ENCODE results near the gene GMEB2.

GMEB2 gene

GRCh38 chr20:63589261-63590217 lies 37.4 kb downstream of the GMEB2 start:
- Histone ChIP-seq H3K36me3 (replicated peaks; ENCODE audit: insufficient read depth, low read length) (no peaks in the 10 kb centered on the region), H3K9ac (ENCODE audit: low read length) (no peak overlapping the region), H3K9me2 (replicated peaks; ENCODE audit: insufficient read depth, low read length) (no peaks in the 10 kb centered on the region), H4K20me1 (ENCODE audit: insufficient read depth, low read length) (no peaks in the 10 kb centered on the region), H3K27me3 (replicated peaks; ENCODE audit: insufficient read depth, low read length) (no peaks in the 10 kb centered on the region), H3K4me3 (ENCODE audit: low read length) (no peak overlapping the region), H3F3A (ENCODE audit: insufficient read depth, low read length) (no peaks in the 10 kb centered on the region), H2AFZ (ENCODE audit: low read length) (no peak overlapping the region), H3K79me2 (ENCODE audit: low read length) (no peaks in the 10 kb centered on the region), H3K4me1 (ENCODE audit: low read length) (no peaks in the 10 kb centered on the region), H3K27ac (ENCODE audit: low read length) (no peak overlapping the region), H3K9me3 (replicated peaks; ENCODE audit: insufficient read depth, low read length) (no peaks in the 10 kb centered on the region), H3K4me2 (ENCODE audit: low read depth, low read length) (no peak overlapping the region)
- DNase-seq, result no peak
- TF ChIP-seq EZH2 (optimal IDR thresholded peaks at IDR 0.05; ENCODE audit: low read depth, low read length) (no peak), EZH2phosphoT487 (IDR thresholded peaks at IDR 0.05; ENCODE audit: low read length) (no peak), CTCF (IDR thresholded peaks at IDR 0.05; ENCODE audit: low read length) (no peak)

- Histone ChIP-seq H2AFZ (ENCODE audit: low read length) (no peak overlapping the region), H3K79me2 (ENCODE audit: low read length) (no peaks in the 10 kb centered on the region), H3K27me3 (replicated peaks; ENCODE audit: insufficient read depth, low read length) (peaks cover 6% of the 10 kb centered on the region; the same call in 1 of the 2 replicates), H3K36me3 (replicated peaks; ENCODE audit: insufficient read depth, low read length) (no peaks in the 10 kb centered on the region), H3K27ac (ENCODE audit: low read length) (no peak overlapping the region), H3F3A (ENCODE audit: insufficient read depth, low read length) (no peaks in the 10 kb centered on the region), H3K4me2 (ENCODE audit: low read depth, low read length) (no peak overlapping the region), H3K4me3 (ENCODE audit: low read length) (no peak overlapping the region), H3K9ac (ENCODE audit: low read length) (no peak overlapping the region), H4K20me1 (ENCODE audit: insufficient read depth, low read length) (no peaks in the 10 kb centered on the region), H3K4me1 (ENCODE audit: low read length) (no peaks in the 10 kb centered on the region), H3K9me3 (replicated peaks; ENCODE audit: insufficient read depth, low read length) (no peaks in the 10 kb centered on the region), H3K9me2 (replicated peaks; ENCODE audit: insufficient read depth, low read length) (no peaks in the 10 kb centered on the region)
- TF ChIP-seq EZH2phosphoT487 (IDR thresholded peaks at IDR 0.05; ENCODE audit: low read length) (no peak), EZH2 (optimal IDR thresholded peaks at IDR 0.05; ENCODE audit: low read depth, low read length) (no peak), CTCF (IDR thresholded peaks at IDR 0.05; ENCODE audit: low read length) (no peak)
- DNase-seq, result no peak
Observed at GRCh38 chr20:63588641-63589041, 38.3 kb downstream of the GMEB2 start.

GRCh38 chr20:63587776-63588591 lies 38.9 kb downstream of the GMEB2 start:
- TF ChIP-seq EZH2phosphoT487 (IDR thresholded peaks at IDR 0.05; ENCODE audit: low read length) (no peak), CTCF (IDR thresholded peaks at IDR 0.05; ENCODE audit: low read length) (no peak), EZH2 (optimal IDR thresholded peaks at IDR 0.05; ENCODE audit: low read depth, low read length) (no peak)
- no peaks in the 10 kb centered on the region for H3K9me2 ChIP-seq (replicated peaks; ENCODE audit: insufficient read depth, low read length)
- no peaks in the 10 kb centered on the region for H3K9me3 ChIP-seq (replicated peaks; ENCODE audit: insufficient read depth, low read length)
- no peaks in the 10 kb centered on the region for H3F3A ChIP-seq (ENCODE audit: insufficient read depth, low read length)
- H3K4me1 ChIP-seq (ENCODE audit: low read length), result no peaks in the 10 kb centered on the region
- H3K9ac ChIP-seq (ENCODE audit: low read length), result no peak overlapping the region
- no peak overlapping the region for H3K27ac ChIP-seq (ENCODE audit: low read length)
- H3K4me2 ChIP-seq (ENCODE audit: low read depth, low read length), result no peak overlapping the region
- H2AFZ ChIP-seq (ENCODE audit: low read length), result no peak overlapping the region
- H3K4me3 ChIP-seq (ENCODE audit: low read length), result no peak overlapping the region
- H3K79me2 ChIP-seq (ENCODE audit: low read length), result no peaks in the 10 kb centered on the region
- H4K20me1 ChIP-seq (ENCODE audit: insufficient read depth, low read length), result no peaks in the 10 kb centered on the region
- peaks cover 10% of the 10 kb centered on the region for H3K27me3 ChIP-seq (replicated peaks; ENCODE audit: insufficient read depth, low read length)
- DNase-seq, result no peak
- no peaks in the 10 kb centered on the region for H3K36me3 ChIP-seq (replicated peaks; ENCODE audit: insufficient read depth, low read length)
